OCI-LY1 (cell line): ENCODE data around the gene ANTKMT.
"Not testable (repeated sequence)": the region's sequence is repeated elsewhere in the genome, so short reads cannot be mapped to it uniquely, and the experiment has no call there.

ENCODE experiments used
- H2AFZ ChIP-seq: fragments of 200-600 bp; sonication (generic), shearing (Covaris generic); 2 replicates; pipeline ENCODE4 v1.6.0; 2014; ENCODE audit warnings: antibody characterized with exemption, mild to moderate bottlenecking, low read length
- H3F3A ChIP-seq: fragments of 200-600 bp; sonication (generic), shearing (Covaris generic); 2 replicates; pipeline ENCODE4 v1.6.0; 2014; ENCODE audit warnings: mild to moderate bottlenecking, antibody characterized with exemption, low read length, moderate library complexity; ENCODE audit not compliant: insufficient read depth
- H3K27ac ChIP-seq: fragments of 200-600 bp; sonication (generic); 2 replicates; pipeline ENCODE4 v1.5.1; 2014; ENCODE audit warnings: low read length, mixed run types, mild to moderate bottlenecking, low read depth; ENCODE audit not compliant: poor library complexity, severe bottlenecking
- H3K27me3 ChIP-seq: fragments of 200-600 bp; sonication (generic); 2 replicates; pipeline ENCODE4 v1.6.0; 2014; ENCODE audit warnings: antibody characterized with exemption, mild to moderate bottlenecking, low read length, moderate library complexity; ENCODE audit not compliant: insufficient read depth
- H3K36me3 ChIP-seq: fragments of 200-600 bp; sonication (generic); 2 replicates; pipeline ENCODE4 v1.6.1; 2014; ENCODE audit warnings: mild to moderate bottlenecking, antibody characterized with exemption, low read length, moderate library complexity, mixed read lengths; ENCODE audit not compliant: insufficient read depth
- H3K4me1 ChIP-seq: fragments of 200-600 bp; sonication (generic); 2 replicates; pipeline ENCODE4 v1.5.1; 2014; ENCODE audit warnings: mild to moderate bottlenecking, low read length, moderate library complexity; ENCODE audit not compliant: insufficient read depth, severe bottlenecking
- H3K4me2 ChIP-seq: fragments of 200-600 bp; sonication (generic), shearing (Covaris generic); 2 replicates; pipeline ENCODE4 v1.6.1; 2014; ENCODE audit warnings: low read length
- H3K4me3 ChIP-seq: fragments of 200-600 bp; sonication (generic); 2 replicates; pipeline ENCODE4 v1.5.1; 2014; ENCODE audit warnings: low read length, low read depth, mild to moderate bottlenecking, mixed read lengths; ENCODE audit not compliant: poor library complexity, severe bottlenecking
- H3K79me2 ChIP-seq: fragments of 200-600 bp; shearing (Covaris generic); 2 replicates; pipeline ENCODE4 v1.6.1; 2016; ENCODE audit warnings: mixed run types, low read length, mixed read lengths; ENCODE audit not compliant: insufficient read depth
- H3K9ac ChIP-seq: fragments of 200-600 bp; sonication (generic), shearing (Covaris generic); 2 replicates; pipeline ENCODE4 v1.6.1; 2014; ENCODE audit warnings: mild to moderate bottlenecking, low read length, mixed read lengths
- H3K9me2 ChIP-seq: fragments of 200-600 bp; sonication (generic), shearing (Covaris generic); 2 replicates; pipeline ENCODE4 v1.6.1; 2014; ENCODE audit warnings: low read depth, mild to moderate bottlenecking, low read length, mixed read lengths
- H3K9me3 ChIP-seq: fragments of 200-600 bp; shearing (Covaris generic); 2 replicates; pipeline ENCODE4 v1.6.1; 2014; ENCODE audit warnings: low read length, mixed read lengths
- H4K20me1 ChIP-seq: fragments of 200-600 bp; sonication (generic), shearing (Covaris generic); 2 replicates; pipeline ENCODE4 v1.6.0; 2016; ENCODE audit warnings: mild to moderate bottlenecking, low read length; ENCODE audit not compliant: insufficient read depth
- EZH2 ChIP-seq: fragments of 200-600 bp; sonication (generic), shearing (Covaris generic); IDR thresholded peaks from 2 replicates; pipeline ENCODE4 v1.8.0; 2017; ENCODE audit warnings: borderline replicate concordance, mixed run types, mild to moderate bottlenecking, antibody characterized with exemption, low read length, moderate library complexity, mixed read lengths
- TF ChIP-seq, protein P1 (sequence below): fragments of 200-600 bp; sonication (generic), shearing (Covaris generic); IDR thresholded peaks from 2 replicates; pipeline ENCODE4 v1.5.1; 2017; ENCODE audit warnings: mild to moderate bottlenecking, antibody characterized with exemption, low read length, moderate library complexity, mixed read lengths

ANTKMT gene

DNA sequence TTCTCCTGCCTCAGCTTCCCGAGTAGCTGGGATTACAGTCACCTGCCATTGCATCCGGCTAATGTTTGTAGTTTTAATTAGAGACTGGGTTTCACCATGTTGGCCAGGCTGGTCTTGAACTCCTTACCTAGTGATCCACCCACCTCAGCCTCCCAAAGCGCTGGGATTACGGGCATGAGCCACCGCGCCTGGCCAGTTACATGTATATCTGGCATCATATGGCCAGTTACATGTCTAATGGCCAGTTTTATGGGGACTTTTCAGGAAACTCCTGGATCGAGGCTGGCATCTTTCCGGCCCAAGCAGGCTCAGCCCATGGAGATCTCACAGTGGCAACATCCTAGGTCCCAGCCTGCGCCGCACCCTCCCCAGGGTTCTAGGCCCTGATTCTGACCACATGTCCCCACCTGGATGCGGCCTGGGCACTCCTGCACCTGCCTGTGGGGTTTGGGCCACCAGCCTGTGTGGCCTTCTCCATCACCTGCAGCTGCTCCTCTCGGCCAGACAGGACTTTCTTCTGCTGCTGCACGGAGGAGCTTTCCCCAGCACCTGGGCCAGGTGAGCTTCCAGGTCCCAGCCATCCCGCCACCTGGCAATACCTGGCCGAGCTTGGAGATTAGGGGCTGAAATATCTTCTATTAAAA, 21.2 kb downstream of the ANTKMT start:
- Histone ChIP-seq H4K20me1 (no peaks in the 10 kb centered on the region), H3K9ac (no peak overlapping the region), H3K79me2 (no peaks in the 10 kb centered on the region), H3K9me2 (no peaks in the 10 kb centered on the region), H3K4me1 (peaks cover 35% of the 10 kb centered on the region), H3K27ac (no peak overlapping the region), H3K36me3 (peaks cover under 1% of the 10 kb centered on the region), H3F3A (no peaks in the 10 kb centered on the region), H3K4me2 (no peak overlapping the region), H3K9me3 (no peaks in the 10 kb centered on the region), H3K27me3 (no peaks in the 10 kb centered on the region), H2AFZ (no peak overlapping the region), H3K4me3 (no peak overlapping the region)
- TF ChIP-seq, protein P1, sequence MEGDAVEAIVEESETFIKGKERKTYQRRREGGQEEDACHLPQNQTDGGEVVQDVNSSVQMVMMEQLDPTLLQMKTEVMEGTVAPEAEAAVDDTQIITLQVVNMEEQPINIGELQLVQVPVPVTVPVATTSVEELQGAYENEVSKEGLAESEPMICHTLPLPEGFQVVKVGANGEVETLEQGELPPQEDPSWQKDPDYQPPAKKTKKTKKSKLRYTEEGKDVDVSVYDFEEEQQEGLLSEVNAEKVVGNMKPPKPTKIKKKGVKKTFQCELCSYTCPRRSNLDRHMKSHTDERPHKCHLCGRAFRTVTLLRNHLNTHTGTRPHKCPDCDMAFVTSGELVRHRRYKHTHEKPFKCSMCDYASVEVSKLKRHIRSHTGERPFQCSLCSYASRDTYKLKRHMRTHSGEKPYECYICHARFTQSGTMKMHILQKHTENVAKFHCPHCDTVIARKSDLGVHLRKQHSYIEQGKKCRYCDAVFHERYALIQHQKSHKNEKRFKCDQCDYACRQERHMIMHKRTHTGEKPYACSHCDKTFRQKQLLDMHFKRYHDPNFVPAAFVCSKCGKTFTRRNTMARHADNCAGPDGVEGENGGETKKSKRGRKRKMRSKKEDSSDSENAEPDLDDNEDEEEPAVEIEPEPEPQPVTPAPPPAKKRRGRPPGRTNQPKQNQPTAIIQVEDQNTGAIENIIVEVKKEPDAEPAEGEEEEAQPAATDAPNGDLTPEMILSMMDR: no peak
- no peak for TF ChIP-seq EZH2

DNA sequence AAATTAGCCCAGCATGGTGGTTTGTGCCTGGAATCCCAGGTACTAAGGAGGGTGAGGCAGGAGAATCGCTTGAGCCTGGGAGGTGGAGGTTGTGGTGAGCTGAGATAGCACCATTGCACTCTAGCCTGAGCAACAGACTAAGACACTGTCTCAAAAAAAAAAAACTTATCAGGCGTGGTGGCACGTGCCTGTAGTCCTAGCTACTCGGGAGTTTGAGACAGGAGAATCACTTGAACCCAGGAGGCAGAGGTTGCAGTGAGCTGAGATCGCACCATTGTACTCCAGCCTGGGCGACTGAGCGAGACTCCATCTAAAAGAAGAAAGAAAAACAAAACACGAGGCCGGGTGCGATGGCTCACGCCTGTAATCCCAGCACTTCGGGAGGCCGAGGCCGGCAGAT, 21.9 kb downstream of the ANTKMT start:
- not testable (repeated sequence) for H3K27me3 ChIP-seq, H3F3A ChIP-seq, H3K79me2 ChIP-seq, H3K36me3 ChIP-seq, H4K20me1 ChIP-seq, H3K4me3 ChIP-seq, H3K9me3 ChIP-seq, H3K4me2 ChIP-seq, H3K9ac ChIP-seq, H3K9me2 ChIP-seq, H2AFZ ChIP-seq, H3K27ac ChIP-seq
- H3K4me1 ChIP-seq: peaks cover 27% of the 10 kb centered on the region

DNA sequence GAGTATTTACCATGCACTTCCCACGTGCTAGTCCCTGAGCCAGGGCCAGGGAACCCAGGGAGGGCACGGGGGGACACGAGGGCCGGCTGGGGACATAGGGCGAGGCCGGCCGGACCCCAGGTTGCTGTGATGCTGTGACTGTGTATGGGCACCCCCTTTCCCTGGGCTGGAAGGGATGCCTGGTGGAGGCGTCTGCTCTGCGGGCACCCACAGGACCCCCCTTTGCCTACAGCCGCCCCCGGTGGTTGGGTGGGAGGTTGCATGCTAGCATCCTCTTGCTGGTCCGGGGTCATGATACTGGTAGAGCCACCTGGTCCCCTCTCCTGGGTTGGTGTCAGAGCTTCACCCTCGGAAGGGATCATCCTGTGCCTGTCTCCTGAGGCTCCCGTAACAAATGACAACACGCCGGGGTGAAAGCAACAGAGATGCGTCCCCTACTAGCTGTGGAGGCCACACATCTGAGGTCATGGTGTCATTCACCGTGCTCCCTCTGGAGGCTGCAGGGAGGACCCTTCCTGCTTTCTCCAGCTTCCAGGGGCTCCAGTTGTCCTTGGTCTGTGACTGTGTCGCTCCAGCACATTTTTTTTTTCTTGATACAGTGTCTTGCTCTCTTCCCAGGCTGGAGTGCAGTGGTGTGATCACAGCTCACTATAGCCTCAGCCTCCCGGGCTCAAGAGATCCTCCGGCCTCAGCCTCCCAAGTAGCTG, 23.0 kb downstream of the ANTKMT start:
- Histone ChIP-seq H3K4me2 (no peak overlapping the region), H3K4me3 (no peak overlapping the region), H3K9me3 (no peaks in the 10 kb centered on the region), H3K27ac (no peak overlapping the region), H3K9ac (no peak overlapping the region), H3K4me1 (peaks cover 17% of the 10 kb centered on the region), H4K20me1 (no peaks in the 10 kb centered on the region), H3K9me2 (no peaks in the 10 kb centered on the region), H2AFZ (no peak overlapping the region), H3K36me3 (no peaks in the 10 kb centered on the region), H3K27me3 (no peaks in the 10 kb centered on the region), H3K79me2 (no peaks in the 10 kb centered on the region), H3F3A (no peaks in the 10 kb centered on the region)
- no peak for TF ChIP-seq EZH2
- TF ChIP-seq, protein P1: peak; percentile 17; the same call in 1 of the 2 replicates
